Parathyroid adenoma (tissue), 2 donors: ENCODE data around the gene CAMTA1.

Source experiments
- H2AFZ ChIP-seq: fragments of 300-600 bp; sonication (generic); one replicate; pipeline ENCODE4 v1.7.0; 2017; ENCODE audit warnings: antibody characterized with exemption, mild to moderate bottlenecking
- H3K27ac ChIP-seq: fragments of 300-600 bp; sonication (generic); one replicate; pipeline ENCODE4 v1.7.0; 2017
- H3K27me3 ChIP-seq: fragments of 300-600 bp; sonication (generic); one replicate; pipeline ENCODE4 v1.7.0; 2017; ENCODE audit warnings: low read length; ENCODE audit not compliant: control insufficient read depth, insufficient read depth
- H3K36me3 ChIP-seq: fragments of 300-600 bp; sonication (generic); one replicate; pipeline ENCODE4 v1.7.0; 2017; ENCODE audit warnings: low read length; ENCODE audit not compliant: control insufficient read depth, insufficient read depth
- H3K4me1 ChIP-seq: fragments of 300-600 bp; sonication (generic); one replicate; pipeline ENCODE4 v1.7.0; 2017; ENCODE audit warnings: control low read depth
- H3K4me2 ChIP-seq: fragments of 300-600 bp; sonication (generic); one replicate; pipeline ENCODE4 v1.7.0; 2017; ENCODE audit warnings: low read length
- H3K4me3 ChIP-seq: fragments of 300-600 bp; sonication (generic); one replicate; pipeline ENCODE4 v1.7.0; 2017; ENCODE audit warnings: low read depth, low read length
- H3K79me2 ChIP-seq: fragments of 300-600 bp; sonication (generic); one replicate; pipeline ENCODE4 v1.7.0; 2017; ENCODE audit warnings: control low read depth
- H3K9ac ChIP-seq: fragments of 300-600 bp; sonication (generic); one replicate; pipeline ENCODE4 v1.7.0; 2017; ENCODE audit warnings: mild to moderate bottlenecking
- H3K9me3 ChIP-seq: fragments of 300-600 bp; sonication (generic); one replicate; pipeline ENCODE4 v1.7.0; 2017; ENCODE audit warnings: low read length; ENCODE audit not compliant: control insufficient read depth
- CTCF ChIP-seq: fragments of 300-600 bp; sonication (generic); IDR thresholded peaks from one replicate; pipeline ENCODE4 v1.7.0; 2017; ENCODE audit warnings: antibody characterized with exemption, mild to moderate bottlenecking
- donor health status: primary hyperparathyroidism.

Gene CAMTA1

GRCh38 chr1:6935361-6935883 lies 150.2 kb downstream of the CAMTA1 start:
- Histone ChIP-seq H3K9me3 (no peaks in the 10 kb centered on the region), H3K4me3 (no peak overlapping the region), H2AFZ (no peak overlapping the region), H3K4me2 (no peak overlapping the region), H3K27me3 (no peaks in the 10 kb centered on the region), H3K79me2 (no peaks in the 10 kb centered on the region), H3K9ac (no peak overlapping the region), H3K27ac (no peak overlapping the region), H3K4me1 (no peaks in the 10 kb centered on the region), H3K36me3 (no peaks in the 10 kb centered on the region)
- TF ChIP-seq CTCF: no peak

GRCh38 chr1:6935911-6936690 lies 150.8 kb downstream of the CAMTA1 start:
- Histone ChIP-seq H3K79me2 (no peaks in the 10 kb centered on the region), H3K36me3 (no peaks in the 10 kb centered on the region), H3K4me2 (no peak overlapping the region), H3K9ac (no peak overlapping the region), H3K27ac (no peak overlapping the region), H3K9me3 (no peaks in the 10 kb centered on the region), H3K4me1 (no peaks in the 10 kb centered on the region), H2AFZ (no peak overlapping the region), H3K27me3 (no peaks in the 10 kb centered on the region), H3K4me3 (no peak overlapping the region)
- TF ChIP-seq CTCF: no peak

- Histone ChIP-seq H3K27ac (no peak overlapping the region), H2AFZ (no peak overlapping the region), H3K79me2 (no peaks in the 10 kb centered on the region), H3K4me3 (no peak overlapping the region), H3K9me3 (no peaks in the 10 kb centered on the region), H3K27me3 (no peaks in the 10 kb centered on the region), H3K4me1 (no peaks in the 10 kb centered on the region), H3K4me2 (no peak overlapping the region), H3K36me3 (no peaks in the 10 kb centered on the region), H3K9ac (no peak overlapping the region)
- no peak for TF ChIP-seq CTCF
Observed at GRCh38 chr1:6937048-6937447, 151.8 kb downstream of the CAMTA1 start.

GRCh38 chr1:6939363-6939762 lies 154.1 kb downstream of the CAMTA1 start:
- Histone ChIP-seq H3K9ac (no peak overlapping the region), H3K27ac (no peak overlapping the region)
- TF ChIP-seq CTCF: no peak

GRCh38 chr1:6941786-6942185 lies 156.5 kb downstream of the CAMTA1 start:
- no peak overlapping the region for H2AFZ ChIP-seq
- no peaks in the 10 kb centered on the region for H3K9me3 ChIP-seq
- no peak for TF ChIP-seq CTCF
- no peaks in the 10 kb centered on the region for H3K4me1 ChIP-seq
- H3K9ac ChIP-seq: no peak overlapping the region
- no peak overlapping the region for H3K4me2 ChIP-seq
- H3K36me3 ChIP-seq: no peaks in the 10 kb centered on the region
- H3K27me3 ChIP-seq: no peaks in the 10 kb centered on the region
- H3K27ac ChIP-seq: no peak overlapping the region
- H3K4me3 ChIP-seq: no peak overlapping the region
- H3K79me2 ChIP-seq: no peaks in the 10 kb centered on the region

More at GRCh38 chr1:6939363-6939762, 154.1 kb downstream of the CAMTA1 start:
- Histone ChIP-seq H3K4me1 (no peaks in the 10 kb centered on the region), H3K4me2 (no peak overlapping the region), H3K9me3 (no peaks in the 10 kb centered on the region), H3K27me3 (no peaks in the 10 kb centered on the region), H2AFZ (no peak overlapping the region), H3K79me2 (no peaks in the 10 kb centered on the region), H3K4me3 (no peak overlapping the region), H3K36me3 (no peaks in the 10 kb centered on the region)
